MCF 10A (cell line): ENCODE measurements around the gene VEGFB. TPM values are rescaled to one million over a fixed set of nuclear protein-coding genes. Genes with fewer than 3 reads are reported as not detected.

ENCODE experiments used
- BruUV-seq: library from RNA; stranded (reverse); fragments of 400-500 nt; replicated peaks from 2 replicates; lab custom pipeline; 2021; lab: Mats Ljungman, UMichigan
- CTCF ChIA-PET: fragments of 300-600 bp; sonication (Branson Sonifier 250); formaldehyde crosslinking; extraction: SDS; loops from one replicate; lab custom pipeline; 2021; ENCODE audit warnings: antibody characterized with exemption, inconsistent platforms; lab: Yijun Ruan, JAX
- POLR2A ChIA-PET: fragments of 300-600, 350-650 bp; sonication (Branson Sonifier 250); formaldehyde crosslinking; extraction: SDS; loops from one replicate; lab custom pipeline; 2020; ENCODE audit warnings: antibody characterized with exemption, inconsistent platforms; lab: Yijun Ruan, JAX
- DNase-seq: peaks from one replicate; pipeline ENCODE4 v3.0.0-alpha.2; 2018; ENCODE audit not compliant: unreplicated experiment
- H3K27ac Mint-ChIP-seq: one replicate; pipeline ENCODE4 v1.8.0; 2022; ENCODE audit warnings: mild to moderate bottlenecking, low read depth, mixed read lengths; ENCODE audit not compliant: unreplicated experiment
- H3K27me3 Mint-ChIP-seq: one replicate; pipeline ENCODE4 v1.8.0; 2022; ENCODE audit warnings: mixed read lengths; ENCODE audit not compliant: insufficient read depth, unreplicated experiment
- H3K36me3 Mint-ChIP-seq: one replicate; pipeline ENCODE4 v1.8.0; 2022; ENCODE audit warnings: mild to moderate bottlenecking, moderate library complexity, mixed read lengths; ENCODE audit not compliant: insufficient read depth, unreplicated experiment
- H3K4me1 Mint-ChIP-seq: one replicate; pipeline ENCODE4 v1.8.0; 2022; ENCODE audit warnings: mixed read lengths; ENCODE audit not compliant: insufficient read depth, unreplicated experiment
- H3K4me3 Mint-ChIP-seq: one replicate; pipeline ENCODE4 v1.8.0; 2022; ENCODE audit warnings: mild to moderate bottlenecking, moderate library complexity, mixed read lengths; ENCODE audit not compliant: unreplicated experiment
- H3K9me3 Mint-ChIP-seq: one replicate; pipeline ENCODE4 v1.8.0; 2022; ENCODE audit warnings: mixed read lengths; ENCODE audit not compliant: unreplicated experiment
- intact Hi-C: fragments of 100-400 bp; cut with micrococcal nuclease; formaldehyde crosslinking; loops from 2 replicates; pipeline ENCODE4 v1.14.1; 2022
- total RNA-seq: library from RNA; stranded (reverse); gene quantifications from 2 replicates; pipeline ENCODE4 v1.2.3, GENCODE V29; 2022
- TF ChIP-seq, protein P1 (sequence below): fragments of 200-600 bp; IDR thresholded peaks from one replicate; pipeline ENCODE4 v1.8.0; 2022; ENCODE audit warnings: antibody characterized with exemption, mild to moderate bottlenecking; ENCODE audit not compliant: unreplicated experiment

VEGFB gene
- total RNA-seq, 1 experiment from 2014 or later = 46.0 TPM

- no peaks in the 10 kb centered on the region for H3K27me3 Mint-ChIP-seq
- no peaks in the 10 kb centered on the region for H3K9me3 Mint-ChIP-seq
- H3K4me1 Mint-ChIP-seq = peaks cover 2% of the 10 kb centered on the region
- POLR2A ChIA-PET = interaction anchor here (0.6 to 4.0 kb wide), 27 partner anchors 8 to 504 kb away, joined by 3 to 42 read pairs (median 5); partner anchors contain the start of genes CATSPERZ, ESRRA, FERMT3 and GPR137
- intact Hi-C loops = loop anchor here (2.0 to 5.0 kb wide), 3 partner anchors 40 to 116 kb away; partner anchors contain the start of genes CATSPERZ, GPR137, NUDT22 and TRPT1
- CTCF ChIA-PET = interaction anchor here (0.6 to 1.3 kb wide), 6 partner anchors 9 to 1152 kb away, joined by 3 to 6 read pairs (median 3); no protein-coding TSS in a partner anchor
- DNase-seq = peak; percentile 31
- no peak overlapping the region for H3K4me3 Mint-ChIP-seq
- no peak overlapping the region for H3K27ac Mint-ChIP-seq
- no TSS peak for BruUV-seq
- TF ChIP-seq, protein P1, sequence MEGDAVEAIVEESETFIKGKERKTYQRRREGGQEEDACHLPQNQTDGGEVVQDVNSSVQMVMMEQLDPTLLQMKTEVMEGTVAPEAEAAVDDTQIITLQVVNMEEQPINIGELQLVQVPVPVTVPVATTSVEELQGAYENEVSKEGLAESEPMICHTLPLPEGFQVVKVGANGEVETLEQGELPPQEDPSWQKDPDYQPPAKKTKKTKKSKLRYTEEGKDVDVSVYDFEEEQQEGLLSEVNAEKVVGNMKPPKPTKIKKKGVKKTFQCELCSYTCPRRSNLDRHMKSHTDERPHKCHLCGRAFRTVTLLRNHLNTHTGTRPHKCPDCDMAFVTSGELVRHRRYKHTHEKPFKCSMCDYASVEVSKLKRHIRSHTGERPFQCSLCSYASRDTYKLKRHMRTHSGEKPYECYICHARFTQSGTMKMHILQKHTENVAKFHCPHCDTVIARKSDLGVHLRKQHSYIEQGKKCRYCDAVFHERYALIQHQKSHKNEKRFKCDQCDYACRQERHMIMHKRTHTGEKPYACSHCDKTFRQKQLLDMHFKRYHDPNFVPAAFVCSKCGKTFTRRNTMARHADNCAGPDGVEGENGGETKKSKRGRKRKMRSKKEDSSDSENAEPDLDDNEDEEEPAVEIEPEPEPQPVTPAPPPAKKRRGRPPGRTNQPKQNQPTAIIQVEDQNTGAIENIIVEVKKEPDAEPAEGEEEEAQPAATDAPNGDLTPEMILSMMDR = no peak
- peaks cover 25% of the 10 kb centered on the region for H3K36me3 Mint-ChIP-seq
Observed at GRCh38 chr11:64186492-64187165, 47.8 kb upstream of the VEGFB start.

GRCh38 chr11:64192434-64192833 is 42.0 kb upstream of the VEGFB start:
- Mint-ChIP-seq H3K4me3 (no peak overlapping the region), H3K36me3 (peaks cover 74% of the 10 kb centered on the region), H3K27ac (no peak overlapping the region), H3K9me3 (no peaks in the 10 kb centered on the region), H3K4me1 (no peaks in the 10 kb centered on the region), H3K27me3 (no peaks in the 10 kb centered on the region)
- BruUV-seq = no TSS peak
- TF ChIP-seq, protein P1 = no peak
- intact Hi-C loops = no loop called here
- no peak for DNase-seq
- POLR2A ChIA-PET = no interaction called here
- CTCF ChIA-PET = interaction anchor here (1.5 kb wide), 1 partner anchor 12 kb away, joined by 7 read pairs; no protein-coding TSS in a partner anchor

DNA sequence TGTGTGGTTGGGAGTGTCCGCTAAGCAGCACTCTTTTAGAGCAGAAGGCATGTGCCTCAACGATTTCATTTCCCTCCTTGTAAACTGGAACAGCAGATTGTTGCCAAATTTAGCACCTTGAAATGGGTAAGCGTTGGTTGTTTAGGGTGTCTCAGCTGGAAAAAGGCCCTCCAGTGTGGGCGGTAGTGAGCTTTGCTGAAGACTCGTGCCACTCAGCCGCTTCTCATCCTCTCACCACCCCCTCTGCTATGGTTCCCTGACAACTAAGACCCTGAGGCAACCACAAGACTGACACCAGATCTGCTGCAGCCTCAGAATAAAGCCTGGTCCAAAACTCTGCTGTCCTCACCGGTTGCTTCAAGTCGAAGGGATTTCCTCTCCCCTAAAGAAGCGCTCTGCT is 37.8 kb upstream of the VEGFB start:
- Mint-ChIP-seq H3K4me1 (no peaks in the 10 kb centered on the region), H3K27ac (no peak overlapping the region), H3K36me3 (peaks cover 100% of the 10 kb centered on the region), H3K4me3 (no peak overlapping the region), H3K27me3 (no peaks in the 10 kb centered on the region), H3K9me3 (no peaks in the 10 kb centered on the region)
- CTCF ChIA-PET = interaction anchor here (0.7 to 3.4 kb wide), 2 partner anchors 8 to 46 kb away, joined by 4 to 11 read pairs; no protein-coding TSS in a partner anchor
- POLR2A ChIA-PET = interaction anchor here (0.6 to 1.1 kb wide), 4 partner anchors 10 to 75 kb away, joined by 3 read pairs; partner anchors contain the start of gene FERMT3
- TF ChIP-seq, protein P1 = no peak
- intact Hi-C loops = no loop called here
- no TSS peak for BruUV-seq
- no peak for DNase-seq

DNA sequence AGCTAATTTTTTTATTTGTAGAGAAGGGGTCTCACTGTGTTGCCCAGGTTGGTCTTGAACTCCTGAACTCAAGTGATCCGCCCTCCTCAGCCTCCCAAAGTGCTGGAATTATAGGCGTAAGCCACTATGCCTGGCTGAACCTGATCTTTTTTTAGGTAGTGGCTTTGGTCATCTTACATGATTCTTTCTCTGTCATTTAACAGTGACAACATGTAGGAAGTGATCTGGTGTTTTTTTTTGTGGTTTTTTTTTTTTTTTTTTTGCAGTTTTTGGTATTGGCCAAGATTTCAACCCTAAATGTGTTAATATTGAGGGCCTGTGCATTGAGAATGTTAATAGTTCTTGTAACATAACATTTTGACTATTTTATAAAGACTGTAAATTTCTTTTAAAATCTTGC is 35.9 kb upstream of the VEGFB start:
- POLR2A ChIA-PET = no interaction called here
- CTCF ChIA-PET = no interaction called here
- peaks cover 100% of the 10 kb centered on the region for H3K36me3 Mint-ChIP-seq
- no TSS peak for BruUV-seq
- no peak overlapping the region for H3K27ac Mint-ChIP-seq
- TF ChIP-seq, protein P1 = no peak
- no peak for DNase-seq
- H3K9me3 Mint-ChIP-seq = no peaks in the 10 kb centered on the region
- no peaks in the 10 kb centered on the region for H3K27me3 Mint-ChIP-seq
- intact Hi-C loops = no loop called here
- peaks cover 4% of the 10 kb centered on the region for H3K4me1 Mint-ChIP-seq
- H3K4me3 Mint-ChIP-seq = no peak overlapping the region
